HEK293 (cell line): ENCODE data around the gene KIAA0513.

Experiments used
- CTCF ChIA-PET: fragments of 350-600 bp; formaldehyde crosslinking; extraction: SDS; loops from one replicate; lab custom pipeline; 2021; ENCODE audit warnings: antibody characterized with exemption; lab: Yijun Ruan, JAX
- POLR2A ChIA-PET: fragments of 300-600 bp; formaldehyde crosslinking; extraction: SDS; loops from one replicate; lab custom pipeline; 2020; ENCODE audit warnings: antibody characterized with exemption, inconsistent platforms; lab: Yijun Ruan, JAX
- H3K27ac ChIP-seq: fragments of 200-500 bp; sonication (Bioruptor generic); 2 replicates; pipeline ENCODE4 v1.5.1; 2014; ENCODE audit warnings: low read depth, low read length, control low read depth, inconsistent platforms; ENCODE audit errors: extremely low read depth
- H3K36me3 ChIP-seq, 2 experiments: fragments of 200-500 bp in 1 of 2; sonication (Bioruptor generic) in 1 of 2; 1 replicate in 1 of 2; 2 replicates in 1 of 2; pipeline ENCODE4 v1.5.1; 2014 to 2017; ENCODE audit warnings: inconsistent platforms in 2 of 2, low read length in 2 of 2; ENCODE audit not compliant: control insufficient read depth in 2 of 2, insufficient read depth in 1 of 2
- H3K4me1 ChIP-seq: fragments of 200-500 bp; sonication (Bioruptor generic); 2 replicates; pipeline ENCODE4 v1.5.1; 2014; ENCODE audit warnings: mild to moderate bottlenecking, low read length, inconsistent platforms; ENCODE audit not compliant: control insufficient read depth, insufficient read depth
- H3K4me3 ChIP-seq: 2 replicates; pipeline ENCODE4 v1.5.1; 2011; ENCODE audit warnings: low read depth, mild to moderate bottlenecking, control low read depth, low read length, moderate library complexity
- H3K9me3 ChIP-seq: fragments of 200-500 bp; sonication (Bioruptor generic); 2 replicates; pipeline ENCODE4 v1.5.1; 2014; ENCODE audit warnings: low read depth, low read length, inconsistent platforms; ENCODE audit not compliant: control insufficient read depth, insufficient read depth
- BCL6B ChIP-seq: fragments of 450-650 bp; formaldehyde crosslinking; IDR thresholded peaks from 2 replicates; pipeline ENCODE4 v1.5.1; 2017; ENCODE audit warnings: missing biosample characterization, missing genetic modification characterization
- FEZF1 ChIP-seq: fragments of 450-650 bp; formaldehyde crosslinking; IDR thresholded peaks from 2 replicates; pipeline ENCODE4 v1.5.1; 2016; ENCODE audit warnings: missing biosample characterization, missing genetic modification characterization
- GLI4 ChIP-seq: fragments of 450-650 bp; formaldehyde crosslinking; IDR thresholded peaks from 2 replicates; pipeline ENCODE4 v1.5.1; 2016; ENCODE audit warnings: missing biosample characterization, missing genetic modification characterization
- GLIS1 ChIP-seq: fragments of 450-650 bp; formaldehyde crosslinking; IDR thresholded peaks from 2 replicates; pipeline ENCODE4 v1.5.1; 2016; ENCODE audit warnings: missing biosample characterization, missing genetic modification characterization
- IKZF3 ChIP-seq: fragments of 450-650 bp; IDR thresholded peaks from 2 replicates; pipeline ENCODE4 v1.5.0; 2018; ENCODE audit warnings: missing biosample characterization, mild to moderate bottlenecking, missing genetic modification characterization, moderate library complexity
- KLF10 ChIP-seq: fragments of 450-650 bp; IDR thresholded peaks from 2 replicates; pipeline ENCODE4 v1.5.1; 2018; ENCODE audit warnings: missing biosample characterization, mild to moderate bottlenecking, missing genetic modification characterization
- KLF16 ChIP-seq: fragments of 450-650 bp; formaldehyde crosslinking; IDR thresholded peaks from 2 replicates; pipeline ENCODE4 v1.5.1; 2017; ENCODE audit warnings: missing biosample characterization, missing genetic modification characterization
- KLF17 ChIP-seq: fragments of 450-650 bp; formaldehyde crosslinking; IDR thresholded peaks from 2 replicates; pipeline ENCODE4 v1.5.1; 2016; ENCODE audit warnings: missing biosample characterization, missing genetic modification characterization
- TCF7L2 ChIP-seq: IDR thresholded peaks from 2 replicates; pipeline ENCODE4 v1.6.1; 2011; ENCODE audit warnings: low read depth, mild to moderate bottlenecking, inconsistent platforms, low read length, moderate library complexity, borderline replicate concordance
- ZBTB1 ChIP-seq: fragments of 450-650 bp; formaldehyde crosslinking; IDR thresholded peaks from 2 replicates; pipeline ENCODE4 v1.5.1; 2016; ENCODE audit warnings: missing biosample characterization, missing genetic modification characterization
- ZBTB49 ChIP-seq: fragments of 450-650 bp; formaldehyde crosslinking; IDR thresholded peaks from 2 replicates; pipeline ENCODE4 v1.5.1; 2016; ENCODE audit warnings: missing biosample characterization, missing genetic modification characterization, low read depth
- ZNF155 ChIP-seq: fragments of 450-650 bp; formaldehyde crosslinking; IDR thresholded peaks from 2 replicates; pipeline ENCODE4 v1.5.1; 2016; ENCODE audit warnings: missing biosample characterization, missing genetic modification characterization
- ZNF169 ChIP-seq: fragments of 450-650 bp; formaldehyde crosslinking; IDR thresholded peaks from 2 replicates; pipeline ENCODE4 v1.5.1; 2016; ENCODE audit warnings: missing biosample characterization, missing genetic modification characterization
- ZNF211 ChIP-seq: fragments of 450-650 bp; formaldehyde crosslinking; IDR thresholded peaks from 2 replicates; pipeline ENCODE4 v1.5.1; 2016; ENCODE audit warnings: low read depth, missing biosample characterization, missing genetic modification characterization
- ZNF24 ChIP-seq: fragments of 450-650 bp; formaldehyde crosslinking; IDR thresholded peaks from 2 replicates; pipeline ENCODE4 v1.5.1; 2016; ENCODE audit warnings: missing biosample characterization, missing genetic modification characterization
- ZNF266 ChIP-seq: fragments of 450-650 bp; formaldehyde crosslinking; IDR thresholded peaks from 2 replicates; pipeline ENCODE4 v1.5.1; 2016; ENCODE audit warnings: missing biosample characterization, missing genetic modification characterization, low read depth
- ZNF394 ChIP-seq: fragments of 450-650 bp; formaldehyde crosslinking; IDR thresholded peaks from 2 replicates; pipeline ENCODE4 v1.5.1; 2016; ENCODE audit warnings: missing biosample characterization, missing genetic modification characterization, mild to moderate bottlenecking, moderate library complexity, borderline replicate concordance
- ZNF423 ChIP-seq: fragments of 450-650 bp; formaldehyde crosslinking; IDR thresholded peaks from 2 replicates; pipeline ENCODE4 v1.5.1; 2016; ENCODE audit warnings: missing biosample characterization, missing genetic modification characterization
- ZNF561 ChIP-seq: fragments of 450-650 bp; IDR thresholded peaks from 2 replicates; pipeline ENCODE4 v1.5.1; 2018; ENCODE audit warnings: missing biosample characterization, missing genetic modification characterization, borderline replicate concordance
- ZNF585B ChIP-seq: fragments of 450-650 bp; formaldehyde crosslinking; IDR thresholded peaks from 2 replicates; pipeline ENCODE4 v1.5.1; 2016; ENCODE audit warnings: missing biosample characterization, missing genetic modification characterization
- ZNF645 ChIP-seq: fragments of 450-650 bp; formaldehyde crosslinking; IDR thresholded peaks from 2 replicates; pipeline ENCODE4; 2016; ENCODE audit warnings: missing biosample characterization, missing genetic modification characterization
- ZSCAN18 ChIP-seq: fragments of 450-650 bp; formaldehyde crosslinking; IDR thresholded peaks from 2 replicates; pipeline ENCODE4 v1.5.1; 2016; ENCODE audit warnings: missing biosample characterization, missing genetic modification characterization
- TF ChIP-seq, protein P1 (sequence below): fragments of 450-650 bp; formaldehyde crosslinking; IDR thresholded peaks from 2 replicates; pipeline ENCODE4 v1.5.1; 2016; ENCODE audit warnings: missing biosample characterization, missing genetic modification characterization

Gene KIAA0513

GRCh38 chr16:85082173-85083050, 54.8 kb downstream of the KIAA0513 start:
- no peak overlapping the region for H3K4me3 ChIP-seq
- POLR2A ChIA-PET = no interaction called here
- no peak for TF ChIP-seq GLIS1 (tag by site-specific recombination)
- no peak for TF ChIP-seq GLI4 (tag by site-specific recombination)
- no peak for TF ChIP-seq ZNF585B (tag by site-specific recombination)
- TF ChIP-seq ZNF155 (tag by site-specific recombination) = no peak
- no peak for TF ChIP-seq ZBTB49 (tag by site-specific recombination)
- no peak for TF ChIP-seq ZNF645 (tag by site-specific recombination)
- no peak for TF ChIP-seq ZNF211
- no peak for TF ChIP-seq ZNF169 (tag by site-specific recombination)
- no peak for TF ChIP-seq BCL6B (tag by site-specific recombination)
- TF ChIP-seq ZBTB1 (tag by site-specific recombination) = no peak
- no peak for TF ChIP-seq KLF17 (tag by site-specific recombination)
- TF ChIP-seq TCF7L2 = no peak
- TF ChIP-seq ZNF423 (tag by site-specific recombination) = no peak
- no peak for TF ChIP-seq ZNF266 (tag by site-specific recombination)

GRCh38 chr16:85083051-85083639, 55.5 kb downstream of the KIAA0513 start:
- peaks cover 0 to 12% of the 10 kb centered on the region in 2 experiments; a peak in 1 of 3 replicates for H3K36me3 ChIP-seq
- no peak overlapping the region for H3K4me3 ChIP-seq
- no peak overlapping the region for H3K27ac ChIP-seq
- ChIA-PET CTCF (no interaction called here), POLR2A (interaction anchor here (1.1 kb wide), 1 partner anchor 72 kb away, joined by 4 read pairs; the partner anchor contains the start of gene ZDHHC7)
- H3K4me1 ChIP-seq = peaks cover 2% of the 10 kb centered on the region; the same call in 1 of the 2 replicates
- no peaks in the 10 kb centered on the region for H3K9me3 ChIP-seq
- TF ChIP-seq ZNF561 (tag by site-specific recombination) = no peak
- no peak for TF ChIP-seq FEZF1 (tag by site-specific recombination)
- TF ChIP-seq, protein P1, sequence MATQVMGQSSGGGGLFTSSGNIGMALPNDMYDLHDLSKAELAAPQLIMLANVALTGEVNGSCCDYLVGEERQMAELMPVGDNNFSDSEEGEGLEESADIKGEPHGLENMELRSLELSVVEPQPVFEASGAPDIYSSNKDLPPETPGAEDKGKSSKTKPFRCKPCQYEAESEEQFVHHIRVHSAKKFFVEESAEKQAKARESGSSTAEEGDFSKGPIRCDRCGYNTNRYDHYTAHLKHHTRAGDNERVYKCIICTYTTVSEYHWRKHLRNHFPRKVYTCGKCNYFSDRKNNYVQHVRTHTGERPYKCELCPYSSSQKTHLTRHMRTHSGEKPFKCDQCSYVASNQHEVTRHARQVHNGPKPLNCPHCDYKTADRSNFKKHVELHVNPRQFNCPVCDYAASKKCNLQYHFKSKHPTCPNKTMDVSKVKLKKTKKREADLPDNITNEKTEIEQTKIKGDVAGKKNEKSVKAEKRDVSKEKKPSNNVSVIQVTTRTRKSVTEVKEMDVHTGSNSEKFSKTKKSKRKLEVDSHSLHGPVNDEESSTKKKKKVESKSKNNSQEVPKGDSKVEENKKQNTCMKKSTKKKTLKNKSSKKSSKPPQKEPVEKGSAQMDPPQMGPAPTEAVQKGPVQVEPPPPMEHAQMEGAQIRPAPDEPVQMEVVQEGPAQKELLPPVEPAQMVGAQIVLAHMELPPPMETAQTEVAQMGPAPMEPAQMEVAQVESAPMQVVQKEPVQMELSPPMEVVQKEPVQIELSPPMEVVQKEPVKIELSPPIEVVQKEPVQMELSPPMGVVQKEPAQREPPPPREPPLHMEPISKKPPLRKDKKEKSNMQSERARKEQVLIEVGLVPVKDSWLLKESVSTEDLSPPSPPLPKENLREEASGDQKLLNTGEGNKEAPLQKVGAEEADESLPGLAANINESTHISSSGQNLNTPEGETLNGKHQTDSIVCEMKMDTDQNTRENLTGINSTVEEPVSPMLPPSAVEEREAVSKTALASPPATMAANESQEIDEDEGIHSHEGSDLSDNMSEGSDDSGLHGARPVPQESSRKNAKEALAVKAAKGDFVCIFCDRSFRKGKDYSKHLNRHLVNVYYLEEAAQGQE (tag by site-specific recombination) = no peak
- no peak for TF ChIP-seq ZSCAN18
- TF ChIP-seq KLF10 = no peak
- no peak for TF ChIP-seq KLF16
- no peak for TF ChIP-seq ZNF394
- no peak for TF ChIP-seq IKZF3
- TF ChIP-seq ZNF24 (tag by site-specific recombination) = no peak

More at GRCh38 chr16:85082173-85083050, 54.8 kb downstream of the KIAA0513 start:
- no peak overlapping the region for H3K27ac ChIP-seq
- H3K9me3 ChIP-seq = no peaks in the 10 kb centered on the region
- CTCF ChIA-PET = interaction anchor here (0.6 kb wide), 1 partner anchor 14 kb away, joined by 3 read pairs; no protein-coding TSS in a partner anchor
- peaks cover 0 to 12% of the 10 kb centered on the region in 2 experiments; a peak in 1 of 3 replicates for H3K36me3 ChIP-seq
- peaks cover 2% of the 10 kb centered on the region; the same call in 1 of the 2 replicates for H3K4me1 ChIP-seq
